ENCODE results near the gene DLG2.

DLG2 gene

DNA sequence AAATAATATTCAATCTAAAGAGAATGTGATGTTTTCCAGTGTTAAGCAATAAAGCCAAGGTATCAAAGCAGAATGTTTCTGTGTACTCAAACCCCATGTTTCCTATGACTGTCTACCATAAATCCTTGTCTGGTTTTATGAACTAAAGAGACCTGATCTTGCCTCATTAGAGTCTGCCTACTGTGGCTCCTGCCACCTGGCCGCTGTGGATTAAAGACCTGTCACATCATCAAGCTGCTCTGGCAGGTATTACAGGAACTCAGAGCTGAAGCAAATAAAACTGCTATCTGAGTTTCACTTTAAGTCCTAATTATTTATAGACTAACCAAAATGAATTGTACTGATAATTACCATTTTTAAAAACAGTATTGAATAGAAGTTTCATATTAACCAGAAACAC is 2133.2 kb downstream of the DLG2 start:
- TF ChIP-seq, protein P1, sequence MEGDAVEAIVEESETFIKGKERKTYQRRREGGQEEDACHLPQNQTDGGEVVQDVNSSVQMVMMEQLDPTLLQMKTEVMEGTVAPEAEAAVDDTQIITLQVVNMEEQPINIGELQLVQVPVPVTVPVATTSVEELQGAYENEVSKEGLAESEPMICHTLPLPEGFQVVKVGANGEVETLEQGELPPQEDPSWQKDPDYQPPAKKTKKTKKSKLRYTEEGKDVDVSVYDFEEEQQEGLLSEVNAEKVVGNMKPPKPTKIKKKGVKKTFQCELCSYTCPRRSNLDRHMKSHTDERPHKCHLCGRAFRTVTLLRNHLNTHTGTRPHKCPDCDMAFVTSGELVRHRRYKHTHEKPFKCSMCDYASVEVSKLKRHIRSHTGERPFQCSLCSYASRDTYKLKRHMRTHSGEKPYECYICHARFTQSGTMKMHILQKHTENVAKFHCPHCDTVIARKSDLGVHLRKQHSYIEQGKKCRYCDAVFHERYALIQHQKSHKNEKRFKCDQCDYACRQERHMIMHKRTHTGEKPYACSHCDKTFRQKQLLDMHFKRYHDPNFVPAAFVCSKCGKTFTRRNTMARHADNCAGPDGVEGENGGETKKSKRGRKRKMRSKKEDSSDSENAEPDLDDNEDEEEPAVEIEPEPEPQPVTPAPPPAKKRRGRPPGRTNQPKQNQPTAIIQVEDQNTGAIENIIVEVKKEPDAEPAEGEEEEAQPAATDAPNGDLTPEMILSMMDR (IDR thresholded peaks at IDR 0.05; ENCODE audit: borderline replicate concordance, control extremely low read depth, extremely low read depth, insufficient read depth, missing control alignments): no peak
- DNase-seq (ENCODE audit: low spot score): no peak
- in situ Hi-C loops (cut with MboI; ENCODE audit: low sequenced_read_pairs, unreplicated experiment): no loop called here

DNA sequence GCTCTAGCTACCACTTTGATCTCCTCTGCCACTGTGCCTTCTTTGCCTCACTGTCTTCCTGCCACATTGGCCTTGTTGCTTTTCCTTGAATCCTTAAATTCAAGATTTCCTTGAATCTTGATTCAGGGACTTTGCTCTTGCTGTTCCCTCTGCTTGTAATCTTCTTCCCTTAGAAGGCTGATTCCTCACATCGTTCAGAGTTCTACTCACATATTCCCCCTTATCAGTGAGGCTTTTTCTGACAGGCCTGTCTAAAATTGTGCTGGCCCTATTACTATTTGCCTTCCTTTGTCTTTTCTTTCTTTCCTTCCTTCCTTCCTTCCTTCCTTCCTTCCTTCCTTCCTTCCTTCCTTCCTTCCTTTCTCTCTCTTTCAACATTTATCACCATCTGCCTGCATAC is 2134.1 kb downstream of the DLG2 start:
- TF ChIP-seq, protein P1 (IDR thresholded peaks at IDR 0.05; ENCODE audit: borderline replicate concordance, control extremely low read depth, extremely low read depth, insufficient read depth, missing control alignments): no peak
- in situ Hi-C loops (cut with MboI; ENCODE audit: low sequenced_read_pairs, unreplicated experiment): no loop called here

DNA sequence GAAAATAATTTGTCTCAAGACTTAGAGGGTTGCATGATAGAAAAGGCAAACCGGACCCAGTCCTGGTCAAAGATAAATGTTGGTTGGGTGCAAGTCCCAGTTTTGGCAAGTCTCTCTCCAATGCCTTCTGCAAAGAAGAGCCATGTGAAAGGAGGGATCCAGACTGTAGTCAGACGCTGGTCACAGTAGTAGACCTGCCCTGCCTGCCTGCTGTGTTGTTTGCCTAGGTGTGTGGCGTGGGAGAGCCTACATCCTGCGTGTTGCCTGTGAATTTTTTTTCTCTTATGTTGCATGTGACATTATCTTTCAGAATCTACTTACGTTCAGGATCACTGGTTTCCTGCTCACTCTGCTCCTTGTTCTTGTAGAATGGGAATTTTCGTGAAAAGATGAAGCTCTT is 2143.3 kb downstream of the DLG2 start:
- no peak for DNase-seq (ENCODE audit: low spot score)
- TF ChIP-seq, protein P1 (IDR thresholded peaks at IDR 0.05; ENCODE audit: borderline replicate concordance, control extremely low read depth, extremely low read depth, insufficient read depth, missing control alignments): no peak
- in situ Hi-C loops (cut with MboI; ENCODE audit: low sequenced_read_pairs, unreplicated experiment): no loop called here

More for the DNA sequence above, 2134.1 kb downstream of the DLG2 start:
- DNase-seq (ENCODE audit: low spot score): no peak

DNA sequence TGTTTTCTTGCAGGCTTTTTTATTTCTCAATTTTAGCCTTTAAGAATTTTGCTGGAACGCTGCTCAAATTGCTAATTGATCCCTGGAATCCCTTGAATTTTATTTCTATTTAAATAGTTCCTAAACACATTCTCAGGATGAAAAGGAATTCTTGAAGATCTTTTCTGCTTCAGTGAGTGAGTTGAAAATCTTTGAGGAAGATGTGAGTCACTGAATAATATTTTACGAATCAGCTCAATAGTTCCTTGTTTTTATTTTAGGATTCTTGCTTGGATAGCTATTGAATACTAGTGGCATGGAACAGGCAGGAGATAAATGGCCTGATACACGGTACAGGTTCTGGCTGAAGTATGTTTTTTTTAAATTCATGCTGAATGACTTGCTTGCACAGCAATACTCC is 2146.3 kb downstream of the DLG2 start:
- TF ChIP-seq, protein P1 (IDR thresholded peaks at IDR 0.05; ENCODE audit: borderline replicate concordance, control extremely low read depth, extremely low read depth, insufficient read depth, missing control alignments): no peak
- in situ Hi-C loops (cut with MboI; ENCODE audit: low sequenced_read_pairs, unreplicated experiment): no loop called here
- DNase-seq (ENCODE audit: low spot score): no peak

DNA sequence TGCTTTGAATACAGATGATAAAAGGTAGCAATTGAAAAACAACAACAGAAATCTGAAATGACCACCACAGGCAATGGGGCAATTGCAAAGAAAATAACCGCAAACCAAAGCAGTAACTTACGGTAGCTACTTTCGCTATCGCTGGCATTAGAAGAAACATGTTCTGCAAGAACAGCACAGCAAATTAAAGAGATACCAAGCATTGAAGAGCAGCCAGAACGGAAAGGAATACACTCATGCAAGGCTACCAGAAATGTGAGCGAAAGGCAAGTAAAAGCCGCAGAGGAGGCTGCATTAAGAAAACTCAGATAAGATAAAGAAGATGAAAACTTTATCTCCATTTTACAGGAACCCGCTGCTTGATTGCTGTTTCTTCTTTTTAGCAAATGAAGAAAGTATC is 2146.9 kb downstream of the DLG2 start:
- TF ChIP-seq, protein P1 (IDR thresholded peaks at IDR 0.05; ENCODE audit: borderline replicate concordance, control extremely low read depth, extremely low read depth, insufficient read depth, missing control alignments): no peak
- in situ Hi-C loops (cut with MboI; ENCODE audit: low sequenced_read_pairs, unreplicated experiment): no loop called here
- no peak for DNase-seq (ENCODE audit: low spot score)

DNA sequence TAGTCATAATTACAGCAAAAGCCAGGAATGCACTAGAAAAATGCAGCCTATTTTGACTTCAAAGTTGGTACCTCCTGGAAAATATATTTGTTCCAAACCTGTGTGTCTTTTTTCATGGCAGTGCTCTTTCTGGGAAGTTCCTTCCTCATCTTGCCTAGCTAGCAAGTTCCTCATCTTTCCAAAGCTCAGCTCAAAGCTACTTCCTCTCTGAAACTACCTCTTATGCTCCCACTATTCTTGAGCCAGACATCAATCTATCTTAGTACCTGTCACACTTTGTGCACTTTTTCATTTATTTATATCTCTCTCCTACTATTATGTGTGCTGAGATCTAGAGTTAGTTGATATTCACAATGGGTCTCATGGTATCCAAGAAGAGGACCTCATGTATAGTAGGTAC is 2149.4 kb downstream of the DLG2 start:
- DNase-seq (ENCODE audit: low spot score): no peak
- TF ChIP-seq, protein P1 (IDR thresholded peaks at IDR 0.05; ENCODE audit: borderline replicate concordance, control extremely low read depth, extremely low read depth, insufficient read depth, missing control alignments): no peak
- in situ Hi-C loops (cut with MboI; ENCODE audit: low sequenced_read_pairs, unreplicated experiment): no loop called here

DNA sequence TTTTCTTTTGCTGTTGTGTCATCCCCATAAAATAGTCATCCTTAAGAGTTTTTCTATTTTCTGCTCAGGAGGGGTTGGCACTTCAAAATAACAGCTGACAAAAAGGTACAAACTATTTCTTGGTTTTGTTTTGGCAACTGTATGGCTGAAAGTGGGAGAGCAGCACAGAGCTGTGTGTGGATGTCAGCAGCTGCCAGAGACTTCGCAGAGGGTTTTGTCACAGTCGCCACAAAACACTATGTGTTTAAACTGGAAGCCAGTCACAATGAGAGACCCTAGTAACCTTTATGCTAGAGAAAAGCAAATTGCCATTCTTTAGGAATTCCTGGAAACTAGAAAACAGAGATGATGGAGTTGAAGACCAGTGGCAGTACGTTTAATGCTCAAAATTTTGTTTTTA is 2151.4 kb downstream of the DLG2 start:
- in situ Hi-C loops (cut with MboI; ENCODE audit: low sequenced_read_pairs, unreplicated experiment): no loop called here
- DNase-seq (ENCODE audit: low spot score): no peak
- TF ChIP-seq, protein P1 (IDR thresholded peaks at IDR 0.05; ENCODE audit: borderline replicate concordance, control extremely low read depth, extremely low read depth, insufficient read depth, missing control alignments): no peak
